RPMI7951 (cell line): ENCODE measurements around the gene SRL. TPM values are rescaled to one million over a fixed set of nuclear protein-coding genes. Genes with fewer than 3 reads are reported as not detected.

ENCODE experiments used
- DNase-seq: peaks from one replicate; pipeline ENCODE4 v3.0.0-alpha.2; 2012; ENCODE audit warnings: low read depth
- total RNA-seq: library from RNA; depleted of rRNA; stranded (reverse); fragments of >200 nt; shearing (Covaris generic); gene quantifications from 2 replicates; pipeline ENCODE4 v1.2.3, GENCODE V29; 2014; rRNA removed

SRL gene
- under 0.01 TPM in 1 of 2 replicates, not detected in the other for total RNA-seq

GRCh38 chr16:4241928-4242283 is at the start of gene SRL:
Gene SRL, minus strand, starts transcription at chr16:4242080. Its CDS starts 13 bp downstream, at chr16:4242067.
- DNase-seq: no peak

GRCh38 chr16:4290236-4290830 is 48.5 kb upstream of the SRL start:
- DNase-seq: peak; percentile 87

- DNase-seq: peak; percentile 52
Measured at GRCh38 chr16:4288148-4288921, 46.5 kb upstream of the SRL start.

DNA sequence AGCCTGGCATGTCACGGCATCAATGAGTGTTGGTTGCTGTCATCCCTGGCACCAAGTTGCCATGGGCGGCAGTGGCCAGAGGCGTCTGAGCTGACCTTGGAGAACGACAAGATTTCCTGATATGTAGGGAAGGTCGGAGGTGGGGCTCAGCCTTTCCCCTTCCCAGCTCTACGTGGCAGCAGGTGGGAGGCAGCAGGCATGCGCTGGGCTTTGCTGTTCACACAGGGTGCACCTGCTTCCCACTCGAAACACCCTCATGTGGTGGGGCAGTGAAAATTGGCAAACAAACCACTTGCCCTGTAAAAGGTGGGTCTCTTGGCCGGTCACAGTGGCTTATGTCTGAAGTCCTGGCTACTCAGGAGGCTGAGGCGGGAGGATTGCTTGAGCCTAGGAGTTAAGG is 43.3 kb upstream of the SRL start:
- DNase-seq: no peak

DNA sequence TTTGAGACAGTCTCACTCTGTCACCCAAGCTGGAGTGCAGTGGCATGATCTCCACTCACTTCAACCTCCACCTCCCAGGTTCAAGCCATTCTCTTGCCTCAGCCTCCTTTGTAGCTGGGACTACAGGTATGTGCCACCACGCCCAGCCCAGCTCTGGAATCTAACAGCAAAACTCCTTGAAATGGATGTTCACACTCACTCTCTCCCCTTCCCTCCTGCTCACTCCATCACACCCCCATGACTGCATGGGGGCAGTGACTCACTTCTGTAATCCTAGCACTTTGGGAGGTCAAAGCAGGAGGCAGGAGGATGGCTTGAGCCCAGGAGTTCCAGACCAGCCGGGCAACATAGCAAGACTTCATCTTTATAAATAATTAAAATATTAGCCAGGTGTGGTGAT is 42.1 kb upstream of the SRL start:
- DNase-seq: no peak

- DNase-seq: no peak
Measured at GRCh38 chr16:4283441-4283840, 41.6 kb upstream of the SRL start.

DNA sequence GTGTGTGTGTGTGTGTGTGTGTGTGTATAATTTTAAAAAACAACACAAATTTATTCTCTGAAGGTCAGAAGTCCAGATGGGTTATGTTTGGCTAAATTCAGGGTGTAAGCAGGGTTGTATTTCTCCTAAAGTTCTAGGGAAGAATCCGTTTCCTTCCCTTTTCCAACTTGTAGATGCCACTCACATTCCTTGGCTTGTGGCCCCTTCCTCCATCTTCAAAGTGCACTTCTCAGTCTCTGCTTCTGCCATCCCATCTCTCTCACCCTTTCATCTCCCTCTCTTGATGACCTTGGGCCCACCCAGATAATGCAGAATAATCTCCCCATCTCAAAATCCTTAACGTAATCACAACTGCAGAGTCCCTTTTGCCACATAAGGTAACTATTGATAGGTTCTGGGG is 38.7 kb upstream of the SRL start:
- DNase-seq: no peak

DNA sequence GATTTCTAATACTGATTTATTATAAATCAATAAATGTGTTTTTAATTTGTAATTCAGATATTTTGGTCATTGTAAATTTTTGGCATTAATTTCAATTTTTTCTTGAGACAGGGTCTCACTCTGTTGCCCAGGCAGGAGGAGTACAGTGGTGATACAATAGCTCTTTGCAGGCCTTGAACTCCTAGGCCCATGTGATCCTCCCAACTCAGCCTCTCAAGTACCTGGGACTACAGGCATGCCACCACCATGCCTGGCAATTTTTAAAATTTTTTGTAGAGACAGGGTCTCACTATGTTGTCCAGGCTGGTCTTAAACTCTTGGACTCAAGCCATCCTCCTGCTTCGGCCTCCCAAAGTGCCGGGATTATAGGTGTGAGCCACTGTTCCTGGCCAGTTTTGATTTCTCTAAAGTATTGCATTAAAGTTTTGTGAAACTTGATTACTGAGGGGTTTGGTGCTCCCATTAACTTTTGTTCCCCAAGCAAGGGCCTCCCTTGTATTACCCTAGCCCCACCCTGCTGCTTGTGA is 36.2 kb upstream of the SRL start:
- DNase-seq: no peak

DNA sequence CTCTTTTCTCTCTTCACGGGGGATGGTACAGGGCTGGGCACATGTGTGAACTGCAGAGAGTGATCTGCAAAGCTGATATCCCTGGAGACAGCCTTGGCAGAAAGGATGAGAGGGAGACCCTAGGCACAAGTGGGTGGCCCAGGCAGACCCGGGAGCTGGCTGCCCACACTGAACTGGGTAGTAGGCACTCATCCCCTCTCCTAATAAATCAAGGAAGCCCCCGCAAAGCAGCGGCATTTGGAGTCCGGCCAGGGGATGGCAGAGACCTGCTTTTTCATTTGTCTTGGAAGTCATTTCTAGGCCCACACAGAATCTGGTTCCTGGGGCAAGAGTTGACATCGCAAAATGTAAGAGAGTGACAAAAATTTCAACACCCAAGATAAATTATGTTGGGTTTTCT is 34.0 kb upstream of the SRL start:
- DNase-seq: no peak

DNA sequence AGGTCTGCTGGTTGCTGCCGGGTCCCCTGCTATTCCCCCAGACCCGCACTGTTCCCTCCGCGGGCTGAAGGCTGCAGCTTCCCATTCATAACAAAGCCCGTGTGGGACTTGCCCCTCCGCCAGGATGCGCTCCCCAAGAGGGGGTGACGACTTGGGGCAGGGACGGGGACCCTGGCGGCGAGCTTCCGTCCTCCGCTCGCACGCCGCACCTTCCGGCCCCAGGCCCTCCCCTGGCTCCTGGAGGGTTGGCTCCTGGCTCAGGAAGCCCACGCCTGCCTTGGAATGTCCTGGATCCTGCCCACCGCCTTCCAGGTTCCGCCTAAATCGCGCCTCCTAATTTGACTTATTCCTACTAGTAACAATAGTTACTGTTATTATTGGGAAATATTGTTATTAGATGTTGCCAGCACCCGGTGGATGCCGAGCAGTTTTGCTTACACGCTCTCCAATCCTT is 32.0 kb upstream of the SRL start:
- peak; percentile 32 for DNase-seq

GRCh38 chr16:4272114-4272956 is 30.5 kb upstream of the SRL start:
- DNase-seq: no peak

- peak; percentile 88 for DNase-seq
Measured at GRCh38 chr16:4271176-4272113, 29.6 kb upstream of the SRL start.

DNA sequence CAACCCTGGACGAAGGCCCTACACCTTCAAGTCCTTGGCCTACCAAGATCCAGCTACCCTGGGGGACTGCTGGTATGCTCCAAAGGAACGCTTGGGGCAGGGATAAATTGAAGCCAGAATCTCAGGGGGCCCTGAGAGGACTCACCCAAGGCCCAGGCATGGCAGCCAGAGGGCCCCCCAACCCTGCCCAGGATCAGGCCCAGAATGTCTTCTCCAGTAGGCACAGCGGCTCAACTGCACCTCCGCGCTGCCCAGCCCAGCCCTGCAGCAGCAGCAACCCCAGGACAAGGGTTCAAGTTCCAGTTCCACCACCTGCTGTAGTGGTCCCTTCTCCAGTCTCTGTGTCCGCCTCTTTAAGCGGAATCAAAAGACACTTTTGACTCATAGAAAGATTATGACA is 28.7 kb upstream of the SRL start:
- no peak for DNase-seq

DNA sequence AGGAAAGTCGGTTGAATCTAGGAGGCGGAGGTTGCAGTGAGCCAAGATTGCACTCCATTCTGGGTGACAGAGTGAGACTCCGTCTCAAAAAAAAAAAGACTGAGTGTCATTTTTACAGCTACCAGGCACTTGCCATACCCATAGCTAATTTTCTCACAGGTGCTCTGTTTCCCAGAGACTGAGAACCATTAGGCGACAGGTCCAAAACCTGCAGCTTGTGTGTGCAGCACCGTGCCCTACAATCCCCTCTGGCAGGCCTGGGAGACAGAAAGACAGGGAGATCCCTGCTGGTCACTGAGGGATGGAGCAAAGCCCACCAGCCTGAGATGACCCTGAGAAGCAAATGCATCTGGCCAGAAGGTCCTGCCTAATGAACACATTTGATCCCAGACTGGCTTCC is 28.2 kb upstream of the SRL start:
- no peak for DNase-seq

DNA sequence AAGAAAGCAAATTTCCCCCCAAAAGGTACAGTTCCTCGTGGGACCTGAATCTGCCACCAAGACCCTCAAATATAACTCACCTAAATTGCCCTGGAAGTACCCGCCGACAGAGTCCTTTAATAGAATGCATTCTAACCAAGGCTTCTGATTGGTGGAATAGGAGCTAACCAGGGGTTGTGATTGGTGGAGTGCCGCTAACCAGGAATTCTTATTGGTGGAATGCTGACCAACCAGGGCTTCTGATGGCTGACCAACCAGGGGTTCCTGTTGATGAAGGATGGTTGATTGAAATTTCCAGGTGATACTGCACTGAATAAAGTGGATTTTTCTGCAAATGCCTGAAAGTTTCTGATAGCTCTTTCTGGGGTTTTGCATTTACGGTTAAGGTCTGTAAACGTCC is 24.5 kb upstream of the SRL start:
- DNase-seq: no peak

DNA sequence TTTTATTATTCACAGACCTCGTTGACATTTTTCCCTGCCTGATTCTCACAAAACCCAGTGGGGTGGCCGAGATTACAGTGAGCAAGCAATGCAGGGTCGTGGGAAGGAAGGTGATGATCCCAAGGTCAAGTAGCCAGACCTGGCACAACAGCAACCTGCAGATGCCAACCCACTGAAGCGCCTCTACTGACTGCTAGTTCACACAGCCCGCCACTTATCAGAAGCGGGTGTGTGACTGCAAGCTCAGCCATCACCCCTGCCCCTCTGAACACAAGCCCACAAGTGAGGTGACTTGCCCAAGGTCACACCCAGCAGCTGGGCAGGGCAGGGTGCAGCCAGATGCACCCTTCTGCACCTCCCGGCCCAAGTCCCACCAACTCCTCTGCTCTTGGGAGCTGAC is 23.8 kb upstream of the SRL start:
- no peak for DNase-seq

DNA sequence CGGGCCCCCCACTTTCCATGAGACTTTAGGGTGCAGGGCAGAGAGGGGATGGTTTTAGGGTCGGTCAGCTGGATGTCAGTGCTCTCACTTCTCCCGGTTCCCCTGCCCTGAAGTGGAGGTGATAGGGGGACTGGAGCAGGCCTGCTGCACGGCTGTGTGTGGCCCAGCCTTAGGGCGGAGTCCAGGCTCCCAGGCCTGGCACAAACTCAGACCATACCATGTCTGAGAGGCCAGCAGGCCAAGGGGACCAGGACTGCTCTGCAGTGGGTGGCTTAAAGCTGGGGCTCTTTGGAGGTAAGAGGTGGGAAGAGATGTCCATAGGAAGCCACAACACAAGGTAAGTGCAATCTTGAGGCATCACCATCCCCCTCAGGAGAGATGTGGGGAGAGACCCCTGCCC is 22.7 kb upstream of the SRL start:
- no peak for DNase-seq

DNA sequence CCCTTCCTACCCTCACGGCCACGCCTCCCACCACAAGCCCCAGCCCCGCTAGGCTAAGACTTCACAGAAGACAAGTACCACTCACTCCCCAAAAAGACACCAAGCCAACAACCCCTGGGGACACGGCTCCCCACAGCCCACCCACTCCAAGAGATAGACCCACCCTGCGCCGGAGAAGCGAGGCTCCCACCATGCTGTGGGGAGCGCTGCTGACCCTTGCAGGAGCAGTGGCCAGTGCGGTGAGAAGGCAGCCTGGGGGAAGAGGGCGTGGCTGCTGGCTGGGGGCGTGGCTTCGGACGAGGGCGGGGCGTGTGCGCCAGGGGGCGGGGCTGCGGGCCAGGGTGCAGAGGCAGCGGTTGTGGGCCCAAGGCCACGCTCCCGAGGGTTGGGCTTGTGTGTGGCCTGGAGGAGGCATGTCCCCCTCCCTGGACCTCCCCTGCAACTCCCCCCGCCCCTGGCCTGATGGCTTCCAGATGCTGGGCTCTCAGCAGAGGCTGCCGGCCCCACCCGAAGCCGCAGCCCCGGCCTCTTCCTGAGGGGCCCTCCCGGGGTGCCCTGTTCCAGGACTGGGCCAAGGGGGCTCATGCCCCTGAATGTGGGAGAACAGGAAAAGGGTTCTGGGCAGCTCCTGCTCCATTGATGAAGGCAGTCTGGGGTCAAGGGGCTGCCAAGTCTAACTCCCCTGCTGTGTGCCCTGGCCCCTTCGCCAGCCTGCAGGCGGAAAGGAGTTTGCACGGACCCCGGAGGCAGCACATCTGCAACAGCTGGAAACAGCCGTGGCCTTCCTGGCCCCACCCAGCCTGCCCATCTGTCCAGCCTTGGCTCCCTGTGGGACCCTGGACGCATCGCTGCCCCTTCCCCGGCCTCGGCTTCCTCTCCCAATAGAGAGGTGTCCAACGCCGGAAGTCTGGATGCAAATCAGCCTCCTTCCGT is 21.9 kb upstream of the SRL start:
- DNase-seq: no peak

GRCh38 chr16:4262303-4262835 is 20.5 kb upstream of the SRL start:
- DNase-seq: no peak
